GM21723 (cell line): ENCODE measurements around the gene SLC24A4.

Experiments used
- ATAC-seq: cut with Tn5 transposase; IDR thresholded peaks from one replicate; pipeline ENCODE4 v1.9.1; 2021; ENCODE audit warnings: mild to moderate bottlenecking, moderate library complexity; ENCODE audit not compliant: unreplicated experiment

Gene SLC24A4

GRCh38 chr14:92451755-92452154, 128.8 kb downstream of the SLC24A4 start:
- ATAC-seq: no peak

- ATAC-seq: no peak
Observed at GRCh38 chr14:92452471-92452870, 129.5 kb downstream of the SLC24A4 start.

GRCh38 chr14:92453691-92454090, 130.7 kb downstream of the SLC24A4 start:
- ATAC-seq: no peak

GRCh38 chr14:92455231-92455630, 132.3 kb downstream of the SLC24A4 start:
- ATAC-seq: no peak

- peak; percentile 45 for ATAC-seq
Observed at GRCh38 chr14:92456215-92457015, 133.4 kb downstream of the SLC24A4 start.

- no peak for ATAC-seq
Observed at GRCh38 chr14:92457016-92457565, 134.1 kb downstream of the SLC24A4 start.

- ATAC-seq: no peak
Observed at GRCh38 chr14:92458136-92459029, 135.4 kb downstream of the SLC24A4 start.

- ATAC-seq: no peak
Observed at GRCh38 chr14:92459030-92459949, 136.3 kb downstream of the SLC24A4 start.

- no peak for ATAC-seq
Observed at GRCh38 chr14:92459950-92460421, 137.0 kb downstream of the SLC24A4 start.

- no peak for ATAC-seq
Observed at GRCh38 chr14:92460541-92460915, 137.6 kb downstream of the SLC24A4 start.

GRCh38 chr14:92460916-92461579, 138.1 kb downstream of the SLC24A4 start:
- ATAC-seq: peak; percentile 79

- ATAC-seq: no peak
Observed at GRCh38 chr14:92461891-92462290, 138.9 kb downstream of the SLC24A4 start.

GRCh38 chr14:92462568-92462967, 139.6 kb downstream of the SLC24A4 start:
- ATAC-seq: no peak

- no peak for ATAC-seq
Observed at GRCh38 chr14:92463141-92463540, 140.2 kb downstream of the SLC24A4 start.

GRCh38 chr14:92464156-92464555, 141.2 kb downstream of the SLC24A4 start:
- no peak for ATAC-seq

GRCh38 chr14:92464716-92465115, 141.8 kb downstream of the SLC24A4 start:
- ATAC-seq: no peak

- ATAC-seq: no peak
Observed at GRCh38 chr14:92465353-92466055, 142.5 kb downstream of the SLC24A4 start.

GRCh38 chr14:92466059-92466458, 143.1 kb downstream of the SLC24A4 start:
- ATAC-seq: no peak

GRCh38 chr14:92469515-92469914, 146.6 kb downstream of the SLC24A4 start:
- no peak for ATAC-seq
